ENCODE data around the gene TFAP2A.

The TFAP2A gene

GRCh38 chr6:10400330-10400729, 14.5 kb downstream of the TFAP2A start:
- DNase-seq (ENCODE audit: low spot score) (no peak), FAIRE-seq (no peak)

GRCh38 chr6:10399451-10399850, 15.4 kb downstream of the TFAP2A start:
- FAIRE-seq: no peak
- no peak for DNase-seq (ENCODE audit: low spot score)

- DNase-seq (ENCODE audit: low spot score) (no peak), FAIRE-seq (no peak)
These were observed 16.2 kb downstream of the TFAP2A start for GRCh38 chr6:10398446-10399218.

GRCh38 chr6:10397756-10398445, 17.0 kb downstream of the TFAP2A start:
- FAIRE-seq (no peak), DNase-seq (ENCODE audit: low spot score) (no peak)

- DNase-seq (ENCODE audit: low spot score) (no peak), FAIRE-seq (no peak)
These were observed 18.1 kb downstream of the TFAP2A start for GRCh38 chr6:10396785-10397184.

GRCh38 chr6:10395704-10396546, 18.9 kb downstream of the TFAP2A start:
- no peak for DNase-seq (ENCODE audit: low spot score)
- FAIRE-seq: no peak

- DNase-seq (ENCODE audit: low spot score) (no peak), FAIRE-seq (no peak)
These were observed 19.6 kb downstream of the TFAP2A start for GRCh38 chr6:10395171-10395703.

GRCh38 chr6:10393544-10394225, 21.2 kb downstream of the TFAP2A start:
- DNase-seq (ENCODE audit: low spot score) (no peak), FAIRE-seq (no peak)

- no peak for FAIRE-seq
These were observed 23.1 kb downstream of the TFAP2A start for GRCh38 chr6:10391799-10392198.

GRCh38 chr6:10391299-10391630, 23.6 kb downstream of the TFAP2A start:
- DNase-seq (ENCODE audit: low spot score) (no peak), FAIRE-seq (no peak)

More at GRCh38 chr6:10391799-10392198, 23.1 kb downstream of the TFAP2A start:
- no peak for DNase-seq (ENCODE audit: low spot score)

GRCh38 chr6:10390495-10391298, 24.2 kb downstream of the TFAP2A start:
- no peak for FAIRE-seq

GRCh38 chr6:10389739-10390494, 25.0 kb downstream of the TFAP2A start:
- FAIRE-seq (no peak), DNase-seq (ENCODE audit: low spot score) (no peak)

More at GRCh38 chr6:10390495-10391298, 24.2 kb downstream of the TFAP2A start:
- no peak for DNase-seq (ENCODE audit: low spot score)

- DNase-seq (ENCODE audit: low spot score) (no peak), FAIRE-seq (no peak)
These were observed 27.9 kb downstream of the TFAP2A start for GRCh38 chr6:10386756-10387654.

- FAIRE-seq (no peak), DNase-seq (ENCODE audit: low spot score) (no peak)
These were observed 28.7 kb downstream of the TFAP2A start for GRCh38 chr6:10386220-10386619.

- no peak for DNase-seq (ENCODE audit: low spot score)
These were observed 29.2 kb downstream of the TFAP2A start for GRCh38 chr6:10385524-10386132.

GRCh38 chr6:10384610-10385523, 30.0 kb downstream of the TFAP2A start:
- DNase-seq (ENCODE audit: low spot score) (no peak), FAIRE-seq (no peak)

More at GRCh38 chr6:10385524-10386132, 29.2 kb downstream of the TFAP2A start:
- no peak for FAIRE-seq

GRCh38 chr6:10384091-10384609, 30.7 kb downstream of the TFAP2A start:
- FAIRE-seq (no peak), DNase-seq (ENCODE audit: low spot score) (no peak)

Measured in urothelium cell line (cell line).